DMS53 (cell line): ENCODE results near the gene CFAP251.
A peak's percentile ranks its signal among the peaks of the same experiment; 100 is the strongest.
"Not testable (repeated sequence)": the region's sequence is repeated elsewhere in the genome, so short reads cannot be mapped to it uniquely, and the experiment has no call there.

Source experiments
- DNase-seq: peaks from one replicate; lab custom pipeline; 2025; lab: John Stamatoyannopoulos, UW

The CFAP251 gene

DNA sequence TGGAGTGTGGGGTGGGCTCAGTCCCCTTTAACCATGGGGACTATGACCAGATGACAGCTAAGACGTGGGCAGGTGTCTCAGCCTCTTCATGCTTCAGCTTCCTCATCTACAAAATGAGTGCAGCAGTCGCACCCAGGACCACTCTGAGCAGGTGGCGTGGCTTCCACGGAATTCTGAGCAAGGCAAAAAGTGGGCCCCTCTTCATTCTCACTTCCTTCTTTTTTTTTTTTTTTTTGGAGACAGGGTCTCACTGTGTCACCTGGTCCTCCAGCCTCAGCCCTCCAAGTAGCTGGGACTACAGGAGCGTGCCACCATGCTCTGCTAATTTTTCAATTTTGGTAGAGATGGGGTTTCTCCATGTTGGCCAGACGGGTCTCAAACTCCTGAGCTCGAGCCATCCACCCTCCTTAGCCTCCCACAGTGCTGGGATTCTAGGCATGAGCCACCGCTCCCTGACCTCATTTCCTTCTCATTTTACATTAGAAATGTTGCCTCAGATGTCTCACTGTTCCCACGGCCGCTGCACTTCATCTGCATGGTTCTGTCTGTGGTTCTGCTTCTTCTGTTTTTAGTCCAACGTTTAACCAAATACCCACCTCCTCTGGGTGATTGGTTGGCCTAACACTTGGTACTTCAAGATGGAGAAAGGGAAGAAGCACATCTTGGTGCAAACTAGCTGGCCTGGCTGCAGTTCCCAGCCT, 61.9 kb downstream of the CFAP251 start:
- DNase-seq, result no peak

- DNase-seq, result no peak
Observed at GRCh38 chr12:121980892-121981272, 62.5 kb downstream of the CFAP251 start.

GRCh38 chr12:121981456-121981855, 63.1 kb downstream of the CFAP251 start:
- no peak for DNase-seq

DNA sequence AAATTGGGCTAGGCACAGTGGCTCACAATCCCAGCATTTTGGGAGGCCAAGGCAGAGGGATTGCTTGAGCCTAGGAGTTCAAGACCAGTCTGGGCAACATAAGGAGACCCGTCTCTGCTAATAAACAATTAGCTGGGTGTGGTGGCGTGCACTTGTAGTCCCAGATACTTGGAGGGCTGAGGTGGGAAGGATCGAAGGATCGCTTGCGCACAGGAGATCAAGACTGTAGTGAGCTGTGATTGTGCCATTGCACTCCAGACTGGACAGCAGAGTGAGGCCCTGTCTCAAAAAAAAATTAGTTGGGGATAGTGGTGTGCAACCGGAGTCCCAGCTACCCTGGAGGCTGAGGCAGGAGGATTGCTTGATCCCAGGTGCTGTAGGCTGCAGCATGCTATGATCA, 64.6 kb downstream of the CFAP251 start:
- DNase-seq, result no peak

- no peak for DNase-seq
Observed at GRCh38 chr12:121983536-121984210, 65.3 kb downstream of the CFAP251 start.

DNA sequence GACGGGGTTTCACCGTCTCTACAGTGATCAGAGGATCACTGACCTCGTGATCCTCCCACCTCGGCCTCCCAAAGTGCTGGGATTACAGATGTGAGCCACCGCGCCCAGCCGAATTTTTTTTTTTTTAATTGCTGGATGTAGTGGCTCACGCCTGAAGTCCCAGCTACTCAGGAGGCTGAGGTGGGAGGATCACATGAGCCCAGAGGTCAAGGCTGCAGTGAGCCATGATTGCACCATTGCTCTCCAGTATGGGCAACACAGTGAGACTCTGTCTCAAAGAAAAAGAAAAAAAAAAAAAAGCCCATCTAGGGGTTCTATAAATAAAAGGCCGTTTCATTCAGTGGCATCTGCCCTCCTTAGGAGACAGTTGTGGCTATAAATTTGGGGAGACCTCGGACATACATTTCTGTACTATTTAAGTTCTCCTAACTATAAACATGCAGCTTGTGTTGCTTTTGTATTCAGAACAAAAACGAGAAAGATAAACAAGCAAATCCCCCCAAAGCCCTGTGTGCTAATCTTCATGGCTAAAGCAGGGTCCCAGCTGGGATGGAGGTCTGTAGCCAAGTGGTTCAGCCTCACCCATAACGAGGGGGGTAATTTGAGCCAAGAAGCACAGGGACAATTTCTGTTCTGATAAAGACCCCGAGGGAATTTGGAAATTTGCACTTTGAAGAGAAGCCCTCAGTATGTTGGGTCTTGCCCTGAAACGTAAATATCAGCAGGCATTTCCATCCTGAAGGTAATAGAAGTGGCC, 68.3 kb downstream of the CFAP251 start:
- DNase-seq, result no peak

DNA sequence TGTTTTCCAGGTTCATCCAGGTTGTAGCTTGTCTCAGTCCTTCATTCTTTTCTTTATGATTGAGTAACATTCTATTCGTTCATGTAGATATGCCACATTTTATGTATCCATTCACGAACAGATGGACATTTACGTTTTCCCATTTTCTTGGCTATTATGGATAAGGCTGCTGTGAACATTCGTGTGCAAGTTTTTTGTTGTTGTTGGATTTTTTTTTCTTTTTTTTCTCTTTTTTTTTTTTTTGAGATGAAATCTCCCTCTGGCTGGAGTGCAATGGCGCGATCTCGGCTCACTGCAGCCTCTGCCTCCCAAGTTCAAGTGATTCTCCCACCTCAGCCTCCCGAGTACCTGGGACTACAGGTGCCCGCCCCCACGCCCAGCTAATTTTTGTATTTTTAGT, 70.1 kb downstream of the CFAP251 start:
- not testable (repeated sequence) for DNase-seq

DNA sequence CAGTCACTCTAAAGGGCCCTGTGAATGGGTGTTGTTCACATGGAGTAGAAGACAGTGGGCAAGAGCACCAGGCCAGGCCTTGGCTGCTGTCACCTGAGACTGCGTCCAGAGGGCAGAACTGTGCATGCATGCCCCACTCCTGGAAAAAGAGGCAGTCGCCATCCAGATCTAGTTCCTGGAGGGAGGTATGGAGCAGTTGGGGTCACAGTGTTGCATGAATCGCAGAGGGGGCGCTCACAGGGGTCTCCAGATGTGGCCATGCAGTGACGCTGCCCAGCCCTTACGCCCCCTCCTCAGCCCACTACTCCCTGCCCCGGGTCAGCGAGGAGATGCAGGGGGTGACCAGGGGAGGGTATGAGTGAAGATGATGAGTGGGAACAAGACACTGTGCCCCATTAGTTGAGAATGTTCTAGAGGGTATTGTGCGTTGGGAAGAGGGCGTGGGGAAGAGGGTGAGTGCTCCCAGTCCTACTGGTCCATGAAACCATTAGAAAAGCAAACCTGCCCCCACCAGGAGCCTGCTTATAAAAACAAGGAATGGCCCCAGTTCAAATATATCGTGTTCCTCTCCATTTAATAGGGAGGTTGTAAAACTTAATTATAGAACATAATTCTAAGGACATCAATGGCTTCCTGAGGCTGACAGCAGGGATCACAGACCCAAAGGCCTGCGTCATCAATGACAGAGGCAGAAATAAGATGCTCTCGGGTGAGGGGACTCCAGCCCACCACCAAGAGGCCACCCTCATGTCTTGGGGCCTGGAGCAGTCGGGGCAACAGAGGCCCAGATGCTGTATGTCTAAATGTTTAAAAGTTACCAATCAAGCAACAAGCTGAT, 71.1 kb downstream of the CFAP251 start:
- DNase-seq, result no peak

- no peak for DNase-seq
Observed at GRCh38 chr12:121990114-121990647, 71.8 kb downstream of the CFAP251 start.

DNA sequence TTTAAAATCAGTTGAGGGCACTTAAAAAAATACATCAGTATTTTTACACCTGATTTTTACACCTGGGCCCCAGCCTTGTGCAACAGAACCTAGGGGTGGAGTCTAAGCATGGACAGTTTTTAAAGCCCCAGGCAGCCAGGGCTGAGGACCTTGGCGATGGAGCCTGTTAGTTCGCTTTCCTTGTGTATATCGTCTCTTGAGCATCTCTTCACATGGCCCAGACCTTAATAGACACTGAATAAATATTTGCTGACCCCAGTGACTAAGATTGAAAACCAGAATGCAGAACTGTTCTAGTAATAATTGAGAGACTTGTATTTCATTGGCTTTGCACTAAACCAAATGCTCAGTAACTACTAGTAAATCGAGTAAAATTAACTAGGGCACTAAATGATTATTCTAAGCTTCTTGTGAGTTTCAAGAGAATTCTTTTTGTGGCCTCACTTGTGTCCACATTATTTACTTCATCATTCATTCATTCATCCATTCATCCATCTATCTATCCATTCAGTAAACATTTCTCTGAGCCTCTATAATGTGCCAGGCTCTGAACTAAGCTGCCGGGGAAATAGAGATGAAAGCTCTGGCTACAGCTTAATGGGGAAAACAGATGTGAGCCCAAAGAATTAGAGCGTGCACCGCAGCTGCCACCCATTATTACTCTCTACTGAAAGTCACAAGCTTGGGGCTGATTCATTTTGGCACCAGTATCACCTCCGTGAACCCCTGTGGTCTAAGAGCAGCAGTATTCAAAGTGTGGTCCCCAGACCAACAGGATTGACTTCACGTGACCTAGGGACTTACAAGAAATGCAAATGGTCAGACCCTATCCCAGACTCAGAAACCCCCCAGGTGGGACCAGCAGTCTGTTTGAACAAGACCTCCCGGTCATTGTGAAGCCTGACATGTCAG, 72.6 kb downstream of the CFAP251 start:
- peak; percentile 46 for DNase-seq

- peak; percentile 85 for DNase-seq
Observed at GRCh38 chr12:121992059-121992879, 73.9 kb downstream of the CFAP251 start.

DNA sequence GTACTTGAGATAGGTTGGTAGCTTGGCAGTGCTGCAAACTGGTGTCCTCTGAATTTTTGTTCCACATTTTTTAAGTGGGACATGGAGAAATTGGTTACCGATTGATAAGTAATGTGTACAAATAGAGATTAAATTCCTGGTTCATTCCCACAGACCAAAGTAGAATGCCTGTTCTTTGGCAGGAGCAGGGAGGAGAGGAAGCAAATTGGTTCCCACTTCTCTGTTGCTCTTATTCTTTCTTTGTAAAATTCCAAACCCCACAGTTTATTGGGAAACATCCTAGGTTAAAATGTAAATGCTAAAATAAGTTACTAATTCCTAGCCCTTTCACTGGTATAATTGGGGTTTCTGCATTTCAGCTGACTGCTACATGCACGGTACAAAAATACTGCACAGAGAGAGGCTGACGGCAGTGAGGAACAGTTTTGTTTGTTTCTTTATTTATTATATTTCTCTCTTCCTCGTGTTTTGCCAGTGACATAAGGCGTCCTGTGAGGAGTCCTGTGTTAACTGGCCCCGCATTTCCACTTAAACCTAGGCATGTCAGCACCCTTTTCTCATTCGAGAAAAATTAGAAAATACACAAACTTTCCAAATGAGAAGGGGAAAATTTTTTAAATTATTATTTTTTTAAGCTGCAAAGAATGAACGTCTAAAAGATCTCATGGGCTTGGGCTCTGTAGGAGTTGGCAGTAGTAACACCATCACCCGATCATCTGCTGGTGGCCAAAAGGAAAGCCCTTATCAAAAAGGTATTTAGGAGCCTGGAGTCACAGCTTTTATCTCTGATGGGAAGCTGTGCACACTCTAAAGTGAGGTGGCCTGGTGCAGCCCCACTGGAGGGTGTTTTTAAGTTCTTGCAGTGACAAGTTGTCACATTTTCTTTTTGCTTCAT, 77.9 kb downstream of the CFAP251 start:
- DNase-seq, result no peak

- DNase-seq, result no peak
Observed at GRCh38 chr12:121996945-121997612, 78.7 kb downstream of the CFAP251 start.

DNA sequence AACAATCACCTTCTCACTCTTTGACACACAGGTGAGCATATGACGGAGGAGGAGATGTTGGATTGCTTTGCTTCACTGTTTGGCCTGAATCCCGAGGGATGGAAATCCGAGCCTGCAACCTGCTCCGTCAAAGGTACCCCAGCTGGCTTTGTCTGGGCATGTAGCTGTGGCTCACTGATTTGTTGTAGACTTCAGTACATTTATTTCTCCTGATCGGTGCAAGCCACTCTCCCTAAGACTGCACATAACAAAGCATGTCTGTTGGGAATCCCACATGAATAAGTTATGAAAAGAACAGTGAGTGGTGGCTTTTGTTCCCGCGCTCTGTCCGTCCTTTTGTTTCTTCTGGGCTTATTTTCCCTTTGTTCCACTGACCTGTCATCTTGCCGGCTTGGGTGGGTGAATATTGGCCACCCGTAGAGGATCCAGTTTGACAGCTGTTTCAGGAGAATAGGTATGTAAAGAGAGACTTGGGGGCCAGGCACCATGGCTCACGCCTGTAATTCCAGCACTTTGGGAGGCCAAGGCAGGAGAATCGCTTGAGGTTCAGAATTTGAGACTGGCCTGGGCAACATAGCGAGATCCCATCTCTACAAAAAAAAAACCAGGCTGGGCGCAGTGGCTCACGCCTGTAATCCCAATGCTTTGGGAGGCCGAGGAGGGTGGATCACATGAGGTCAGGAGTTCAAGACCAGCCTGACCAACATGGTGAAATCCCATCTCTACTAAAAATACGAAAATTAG, 83.2 kb downstream of the CFAP251 start:
- DNase-seq, result no peak

DNA sequence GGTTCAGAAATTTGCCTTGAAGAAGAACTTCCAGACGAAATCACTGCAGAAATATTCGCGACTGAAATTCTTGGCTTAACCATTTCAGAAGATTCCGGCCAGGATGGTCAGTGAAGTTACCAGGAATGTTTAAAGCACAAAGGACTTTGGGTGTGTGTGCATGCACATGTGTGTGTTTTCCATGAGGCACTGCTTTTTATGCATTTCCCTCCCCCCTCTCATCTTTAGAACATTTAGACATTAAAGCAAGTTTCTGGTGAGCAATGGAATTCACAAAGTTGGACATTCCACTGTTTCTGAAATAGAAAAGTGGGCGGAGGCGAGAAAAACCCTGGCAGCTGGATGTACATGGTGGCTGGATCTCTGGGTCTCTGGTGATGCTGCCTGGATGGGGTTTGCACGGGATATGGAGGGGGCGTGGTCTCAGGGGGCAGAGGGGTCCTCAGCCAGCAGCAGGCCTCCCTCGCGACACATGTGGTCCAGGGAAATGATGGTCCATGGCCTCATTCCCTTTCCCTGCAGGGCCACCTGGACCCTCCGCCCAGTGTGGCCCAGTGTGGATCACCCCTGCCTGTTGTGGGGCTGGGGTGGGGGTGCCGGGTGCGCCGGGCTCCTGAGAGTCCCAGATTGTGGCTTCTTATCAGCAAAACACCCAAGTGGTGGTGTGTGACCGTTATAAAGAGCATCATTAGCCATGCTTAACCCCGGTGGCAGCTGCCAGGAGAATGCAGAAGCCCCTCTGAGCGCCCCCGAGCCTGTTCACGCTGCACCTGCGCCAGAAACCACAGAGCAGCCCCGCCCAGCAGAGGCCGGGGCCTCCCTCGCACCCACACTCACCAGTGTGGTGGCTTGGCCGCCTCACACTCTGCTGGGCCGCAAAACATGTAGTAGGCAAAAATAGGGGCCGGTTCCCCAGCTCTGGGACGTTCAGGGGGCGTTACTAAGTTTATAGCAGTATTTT, 85.5 kb downstream of the CFAP251 start:
- DNase-seq, result no peak

GRCh38 chr12:122004633-122005071, 86.3 kb downstream of the CFAP251 start:
- DNase-seq, result no peak
